T-helper 2 cell (primary cell): ENCODE measurements around the gene PSMB4.
A peak's percentile ranks its signal among the peaks of the same experiment; 100 is the strongest.
"Not testable (repeated sequence)": the region's sequence is repeated elsewhere in the genome, so short reads cannot be mapped to it uniquely, and the experiment has no call there.

Experiments used
- DNase-seq, 5 experiments: peaks; one replicate each; pipeline versions ENCODE4 v3.0.0 to v3.0.0-alpha.2; 2012 to 2022

Gene PSMB4

DNA sequence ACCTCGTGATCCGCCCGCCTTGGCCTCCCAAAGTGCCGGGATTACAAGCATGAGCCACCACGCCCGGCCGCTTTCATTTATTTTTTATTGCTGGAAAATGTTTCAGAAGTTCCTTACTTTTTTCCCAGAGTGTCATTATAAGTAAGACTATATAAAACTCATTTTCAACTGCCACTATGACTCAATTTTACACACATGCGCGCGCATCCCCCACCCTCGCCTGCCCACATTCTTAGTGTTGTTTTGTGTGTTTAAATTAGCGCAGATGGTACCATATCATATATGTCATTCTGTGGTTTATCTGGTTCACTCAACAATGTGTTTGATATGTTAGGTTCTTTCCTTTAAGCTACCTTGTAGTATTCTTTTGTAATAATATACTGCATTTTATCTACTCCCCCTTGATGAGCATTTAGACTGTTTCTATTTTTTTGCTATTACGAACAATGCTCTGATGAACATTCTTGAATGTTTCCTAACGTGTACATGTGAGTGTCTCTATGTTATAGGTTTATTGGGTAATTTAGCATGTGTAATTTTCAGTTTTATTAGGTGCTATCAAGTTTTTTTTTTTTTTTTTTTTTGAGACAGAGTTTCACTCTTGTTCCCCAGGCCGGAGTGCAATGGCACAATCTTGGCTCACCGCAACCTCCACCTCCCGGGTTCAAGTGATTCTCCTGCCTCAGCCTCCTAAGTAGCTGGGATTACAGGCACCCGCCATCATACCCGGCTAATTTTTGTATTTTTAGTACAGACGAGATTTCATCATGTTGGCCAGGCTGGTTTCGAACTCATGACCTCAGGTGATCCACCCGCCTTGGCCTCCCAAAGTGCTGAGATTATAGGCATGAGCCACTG lies 8.9 kb upstream of the PSMB4 start:
- not testable (repeated sequence) for DNase-seq

DNA sequence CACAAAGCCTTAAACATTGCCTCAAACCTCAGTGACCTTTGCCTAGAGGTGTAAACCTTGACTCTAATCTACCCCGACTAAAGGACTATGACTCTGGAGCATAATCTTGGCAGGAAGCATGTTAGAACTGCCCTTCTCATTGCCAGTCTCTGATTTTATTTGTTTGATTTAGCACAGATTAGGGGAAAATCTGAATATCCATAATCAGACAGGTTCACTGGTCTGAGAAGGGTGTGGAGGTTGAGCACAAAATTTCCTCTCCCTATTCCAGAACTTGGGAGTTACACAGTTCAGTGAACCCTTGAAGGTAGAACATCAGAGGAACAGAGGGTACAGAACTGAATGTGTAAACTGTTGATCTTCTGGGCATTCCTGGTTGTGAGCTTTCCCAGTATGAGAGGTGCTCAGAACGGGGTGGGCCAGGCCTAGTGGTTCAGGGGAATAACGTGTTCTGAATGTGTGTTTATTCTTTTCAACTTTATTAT lies 8.3 kb upstream of the PSMB4 start:
- DNase-seq, result no peak

DNA sequence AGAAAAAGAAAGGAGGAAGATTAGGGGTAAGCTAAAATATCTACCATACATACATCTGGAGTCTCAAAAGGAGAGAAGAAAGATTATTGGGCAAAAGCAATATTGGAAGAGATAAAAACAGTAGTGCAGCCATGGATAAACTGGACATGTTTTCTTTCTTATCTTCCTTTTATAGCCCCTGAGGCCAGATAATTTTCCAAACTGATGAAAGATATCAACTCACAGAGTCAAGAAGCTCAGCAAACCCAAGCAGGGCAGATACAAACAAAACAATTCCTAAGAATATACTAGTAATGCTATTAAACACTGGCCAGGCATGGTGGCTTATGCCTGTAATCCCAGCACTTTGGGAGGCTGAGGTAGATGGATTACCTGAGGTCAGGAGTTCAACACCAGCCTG lies 5.8 kb upstream of the PSMB4 start:
- no peak for DNase-seq

DNA sequence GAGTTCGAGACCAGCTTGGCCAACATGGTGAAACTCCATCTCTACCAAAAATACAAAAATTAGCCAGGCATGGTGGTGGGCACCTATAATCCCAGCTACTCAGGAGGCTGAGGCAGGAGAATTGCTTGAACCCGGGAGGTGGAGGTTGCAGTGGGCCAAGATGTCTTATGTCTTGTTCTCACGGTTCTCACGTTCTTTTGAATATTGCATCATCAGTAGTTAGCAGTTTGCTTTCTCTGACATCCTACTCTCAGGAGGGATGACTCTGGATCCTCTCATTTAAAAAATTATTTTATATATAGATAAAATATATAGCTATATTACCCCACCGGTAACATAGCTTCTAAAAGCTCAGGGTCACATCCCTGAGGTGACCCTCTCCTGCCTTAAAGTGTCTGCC lies 3.1 kb upstream of the PSMB4 start:
- not testable (repeated sequence) for DNase-seq

DNA sequence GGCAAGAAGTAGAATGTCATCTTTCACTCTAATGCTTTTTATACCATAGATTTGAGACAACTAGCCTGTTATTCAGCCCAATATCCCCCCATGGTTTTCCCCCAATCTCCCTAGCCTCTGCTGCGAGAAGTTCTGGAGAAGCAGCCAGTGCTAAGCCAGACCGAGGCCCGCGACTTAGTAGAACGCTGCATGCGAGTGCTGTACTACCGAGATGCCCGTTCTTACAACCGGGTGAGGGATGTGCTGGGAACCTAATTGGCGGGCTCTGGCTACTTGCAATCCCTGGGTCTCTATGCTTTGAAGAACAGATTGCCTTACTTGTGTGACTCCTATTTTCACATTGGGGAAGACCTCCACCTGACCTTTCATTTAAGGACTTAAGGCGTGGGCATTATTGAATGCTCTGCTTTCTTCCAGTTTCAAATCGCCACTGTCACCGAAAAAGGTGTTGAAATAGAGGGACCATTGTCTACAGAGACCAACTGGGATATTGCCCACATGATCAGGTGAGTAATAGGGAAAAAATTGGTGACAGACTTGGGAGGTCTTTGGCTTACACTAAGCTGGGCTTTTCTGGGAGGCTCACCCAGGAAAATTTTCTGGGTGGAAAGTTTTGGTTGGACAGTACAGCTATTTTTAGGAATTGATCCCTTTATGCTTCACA lies 1.9 kb downstream of the PSMB4 start:
- no peak for DNase-seq

DNA sequence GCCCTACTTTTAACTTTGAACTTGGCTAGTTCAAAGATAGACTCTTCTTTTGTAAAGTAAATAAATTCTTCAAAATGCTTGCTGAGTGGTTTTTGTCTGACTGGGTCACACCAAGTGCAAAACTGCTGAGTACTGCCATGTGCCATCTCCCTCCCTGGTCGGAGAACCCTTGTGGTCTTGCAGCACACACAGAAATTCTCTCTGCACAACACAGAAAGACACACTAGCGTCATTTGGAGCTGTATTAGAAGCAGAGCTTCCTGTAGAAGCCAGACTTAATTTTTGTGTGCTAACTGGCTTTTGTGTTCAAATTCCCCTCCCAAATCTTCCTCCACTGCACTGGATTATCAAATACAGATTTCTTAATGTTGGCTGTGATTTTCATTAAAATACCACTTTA lies 2.5 kb downstream of the PSMB4 start:
- DNase-seq, result no peak

DNA sequence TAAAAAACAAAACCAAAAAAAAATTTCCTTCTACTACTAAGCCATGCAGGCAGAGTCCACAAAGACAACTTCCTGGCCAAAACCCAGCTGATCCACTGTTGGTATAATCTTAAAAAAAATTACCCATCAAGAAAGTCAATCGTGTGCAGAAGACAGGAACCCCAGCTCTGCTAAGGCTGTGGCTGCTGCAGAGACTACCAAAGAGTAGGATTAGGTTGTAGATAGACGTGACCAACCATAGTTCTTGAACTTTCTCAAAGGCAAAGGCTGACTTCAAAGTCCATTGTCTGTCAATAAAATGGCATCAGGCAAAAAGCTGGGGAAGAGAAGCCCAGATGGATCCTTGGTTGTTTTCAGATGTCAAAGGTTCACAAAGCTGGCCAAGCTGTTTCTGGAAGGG lies 3.4 kb downstream of the PSMB4 start:
- no peak for DNase-seq

DNA sequence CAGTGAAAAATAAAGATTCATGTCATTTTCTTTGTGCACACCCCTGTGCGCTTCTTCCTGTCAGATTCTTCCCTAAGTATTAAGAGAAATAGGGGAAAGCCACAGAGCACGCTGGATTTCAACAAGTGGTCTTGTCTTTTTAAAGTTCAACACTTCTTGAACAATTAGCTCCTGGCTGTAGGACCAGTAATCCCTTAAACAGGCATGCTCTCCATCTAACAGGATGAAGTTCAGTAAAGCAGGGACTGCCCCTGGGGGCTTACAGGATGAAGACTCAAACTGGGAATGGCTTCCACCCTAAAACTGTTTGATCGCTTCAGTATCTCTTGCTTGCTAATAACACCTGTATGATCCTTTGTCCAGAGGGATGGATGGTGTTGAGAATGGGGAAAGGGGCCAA lies 4.2 kb downstream of the PSMB4 start:
- DNase-seq, result no peak

DNA sequence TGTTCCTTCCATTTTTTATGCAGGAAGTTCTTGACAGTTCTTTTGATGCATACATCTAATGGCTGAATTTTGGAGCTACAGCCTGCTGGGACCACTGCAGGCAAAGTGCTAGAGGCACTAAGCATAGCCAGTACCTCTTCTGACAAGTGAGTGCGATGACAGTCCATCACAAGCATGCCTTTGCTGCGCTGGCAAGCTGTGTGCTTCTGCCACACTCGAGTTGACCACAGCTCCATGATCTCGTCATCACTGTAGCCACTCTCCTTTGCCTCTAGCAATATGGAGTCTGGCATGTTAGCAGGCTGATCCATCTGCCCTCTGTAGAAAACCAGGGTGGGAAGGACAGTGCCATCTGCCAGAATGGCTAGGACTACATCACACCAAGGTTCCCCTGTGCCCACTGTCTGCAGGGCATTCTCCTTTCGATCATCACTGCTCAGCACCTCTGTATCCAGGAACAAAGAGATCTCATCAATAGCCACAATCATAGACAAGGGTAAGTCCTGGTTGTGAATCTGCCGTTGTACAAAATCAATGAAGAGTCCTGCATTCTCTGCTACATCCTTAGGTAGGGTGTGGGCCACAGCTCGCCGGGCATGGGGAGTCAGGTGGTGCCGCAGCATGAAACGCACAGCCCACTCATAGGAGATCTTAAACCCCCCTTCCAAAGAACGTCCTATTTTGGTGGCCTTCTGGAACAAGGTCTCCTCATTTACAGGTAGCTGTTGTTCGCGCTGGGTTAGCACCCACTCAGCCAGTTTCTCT lies 6.0 kb downstream of the PSMB4 start:
- no peak for DNase-seq

DNA sequence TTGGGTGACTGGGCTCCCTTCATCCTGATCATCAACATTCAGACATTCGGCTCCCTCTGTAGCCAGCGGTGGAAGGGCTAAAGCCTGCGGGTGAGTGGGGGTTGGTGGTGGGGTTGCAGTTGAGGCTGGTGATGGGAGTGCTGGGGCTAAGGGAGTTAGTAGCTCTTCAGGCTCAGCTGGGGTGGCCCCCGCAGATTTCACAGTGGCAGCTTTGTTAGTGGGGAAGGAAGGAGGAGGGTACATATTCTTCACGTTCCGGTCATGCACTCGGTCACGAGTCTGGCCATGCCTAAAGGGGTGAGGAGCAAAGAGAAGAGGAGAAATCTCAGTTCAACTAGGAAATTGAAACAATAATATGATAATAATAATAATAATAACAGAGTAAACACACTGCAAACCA lies 6.8 kb downstream of the PSMB4 start:
- no peak for DNase-seq

DNA sequence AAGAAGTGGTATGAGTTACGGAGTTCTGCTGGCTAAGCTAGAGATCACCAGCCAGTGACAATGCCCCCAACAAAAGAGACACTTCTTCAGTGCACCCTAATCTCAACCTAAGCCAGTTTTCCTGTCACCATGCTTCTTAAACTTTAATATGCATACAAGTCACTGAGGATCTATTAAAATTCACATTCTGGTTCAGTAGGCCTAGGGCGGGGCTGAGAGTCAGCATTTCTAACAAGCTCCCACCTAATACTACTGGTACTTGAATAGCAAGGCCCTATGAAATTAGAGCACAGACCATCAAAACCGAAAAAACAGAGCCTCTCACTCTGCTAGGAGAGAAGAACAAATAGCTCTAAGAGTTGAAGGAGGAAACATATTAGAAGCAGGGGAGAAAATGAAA lies 7.9 kb downstream of the PSMB4 start:
- DNase-seq, result no peak

DNA sequence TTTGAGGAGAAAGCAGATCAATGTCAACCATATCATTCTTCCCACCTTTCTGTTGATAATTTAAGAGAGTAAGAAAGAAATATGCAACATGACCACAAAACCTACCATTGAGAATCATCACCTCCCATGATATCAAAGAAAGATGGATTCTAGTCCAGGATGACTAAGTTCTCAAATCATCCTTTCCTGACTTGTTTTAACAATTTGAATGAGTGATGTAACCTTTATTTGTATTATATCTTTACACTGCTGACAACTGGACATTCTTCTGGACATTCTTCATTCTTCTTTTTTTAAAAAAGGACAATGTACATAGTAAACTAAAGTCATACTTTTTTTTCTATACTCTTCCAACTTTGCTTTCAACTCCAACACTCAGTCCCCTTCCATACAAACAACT lies 9.5 kb downstream of the PSMB4 start:
- no peak for DNase-seq

DNA sequence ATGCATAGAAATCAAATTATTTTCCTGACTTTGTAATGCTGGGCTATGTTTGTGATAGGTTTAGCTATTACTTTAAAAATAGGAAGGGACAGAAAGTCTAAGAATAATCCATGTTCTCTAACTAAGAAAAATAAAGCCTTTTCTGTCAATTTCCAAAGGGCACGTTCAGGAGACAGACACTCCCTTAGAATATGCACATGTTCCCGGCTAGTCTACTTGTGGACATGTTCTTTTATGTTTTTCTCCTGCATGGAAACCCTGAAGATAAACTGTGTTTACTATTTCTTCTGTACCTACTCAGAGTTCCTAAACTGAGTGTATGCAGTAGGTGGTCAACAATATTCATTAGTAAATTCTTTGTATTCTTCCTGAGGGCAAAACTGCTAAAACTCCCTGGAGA lies 12.5 kb downstream of the PSMB4 start:
- no peak for DNase-seq

DNA sequence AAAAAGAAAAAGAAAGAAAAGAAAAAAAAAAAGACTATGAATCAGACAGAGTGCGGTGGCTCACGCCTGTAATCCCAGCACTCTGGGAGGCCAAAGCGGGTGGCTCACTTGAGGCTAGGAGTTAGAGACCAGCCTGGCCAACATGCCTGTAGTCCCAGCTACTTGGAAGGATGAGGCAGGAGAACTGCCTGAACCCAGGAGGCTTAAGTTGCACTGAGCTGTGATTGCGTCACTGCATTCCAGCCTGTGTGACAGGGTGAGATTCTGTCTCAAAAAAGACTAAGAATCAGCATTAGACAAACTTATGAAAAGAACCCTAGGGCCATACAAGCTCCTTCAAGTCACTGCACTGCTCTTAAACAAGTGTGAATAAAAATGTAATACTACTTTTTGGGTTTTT lies 16.9 kb downstream of the PSMB4 start:
- no peak for DNase-seq

DNA sequence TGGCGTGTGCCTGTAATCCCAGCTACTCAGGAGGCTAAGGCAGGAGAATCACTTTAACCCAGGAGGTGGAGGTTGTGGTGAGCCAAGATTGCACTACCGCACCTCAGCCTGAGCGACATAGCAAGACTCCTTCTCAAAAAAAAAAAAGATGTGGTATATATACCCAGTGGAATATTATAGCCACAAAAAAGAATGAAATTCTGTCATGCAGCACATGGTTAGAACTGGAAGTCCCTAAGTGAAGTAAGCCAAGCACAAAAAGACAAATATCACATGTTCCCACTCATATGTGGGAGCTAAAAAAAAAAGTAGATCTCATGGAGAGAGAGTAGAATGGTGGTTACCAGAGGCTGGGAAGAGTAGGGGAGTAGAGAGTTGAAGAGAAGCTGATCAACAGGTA lies 18.7 kb downstream of the PSMB4 start:
- no peak for DNase-seq

DNA sequence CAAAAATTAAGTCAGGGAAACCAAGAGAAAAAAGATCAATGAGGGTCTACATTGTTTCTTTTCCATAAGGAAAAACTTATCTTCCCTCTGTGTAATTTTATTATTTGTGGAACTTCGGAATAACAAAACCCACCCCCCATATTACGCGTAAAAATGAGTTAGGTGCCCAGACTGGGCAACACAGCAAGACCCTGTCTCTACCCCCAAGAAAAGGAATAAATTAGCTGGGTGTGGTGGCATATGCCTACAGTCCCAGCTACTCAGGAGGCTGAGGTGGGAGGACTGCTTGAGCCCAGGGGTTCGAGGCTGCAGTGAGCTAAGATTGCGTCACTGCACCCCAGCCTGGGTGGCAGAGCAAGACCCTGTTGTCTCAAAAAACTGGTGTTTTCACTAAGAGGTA lies 20.4 kb downstream of the PSMB4 start:
- DNase-seq, result no peak

DNA sequence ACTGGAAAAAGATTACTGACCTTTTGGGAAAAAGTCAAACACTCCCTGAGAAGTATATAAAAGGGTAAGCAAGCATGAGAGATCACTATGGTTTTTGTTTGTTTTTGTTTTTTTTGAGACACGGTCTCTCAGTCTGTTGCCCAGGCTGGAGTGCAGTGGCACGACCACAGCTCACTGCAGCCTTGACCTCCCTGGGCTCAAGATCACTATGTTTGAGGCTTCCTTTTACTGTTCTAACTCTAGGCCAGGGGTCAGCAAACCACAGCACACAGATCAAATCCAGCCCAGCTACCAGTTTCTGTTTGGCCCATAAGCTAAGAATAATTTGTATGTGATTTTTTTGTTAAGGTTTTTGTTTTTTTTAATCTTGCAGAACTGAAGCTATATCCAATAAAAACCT lies 25.7 kb downstream of the PSMB4 start:
- no peak for DNase-seq

DNA sequence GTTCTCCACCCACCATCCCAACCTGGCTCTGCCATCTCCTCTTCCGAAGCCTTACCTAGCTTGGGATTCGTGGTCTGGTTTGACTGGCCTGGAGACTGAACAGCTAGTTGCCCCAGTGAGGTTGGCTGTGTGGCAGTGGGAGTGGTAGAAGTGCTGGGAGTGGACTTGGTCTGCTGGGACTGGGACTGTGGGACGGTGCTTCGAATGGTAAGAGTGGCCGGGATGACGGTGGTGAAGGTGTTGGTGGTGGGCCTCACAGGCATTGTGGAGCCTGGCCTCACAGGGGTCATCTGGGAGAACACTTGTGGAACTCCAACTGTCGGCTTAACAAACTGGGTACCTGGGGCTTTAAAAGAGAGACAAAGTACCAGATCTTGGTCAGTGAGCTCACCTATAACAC lies 28.7 kb downstream of the PSMB4 start:
- no peak for DNase-seq

DNA sequence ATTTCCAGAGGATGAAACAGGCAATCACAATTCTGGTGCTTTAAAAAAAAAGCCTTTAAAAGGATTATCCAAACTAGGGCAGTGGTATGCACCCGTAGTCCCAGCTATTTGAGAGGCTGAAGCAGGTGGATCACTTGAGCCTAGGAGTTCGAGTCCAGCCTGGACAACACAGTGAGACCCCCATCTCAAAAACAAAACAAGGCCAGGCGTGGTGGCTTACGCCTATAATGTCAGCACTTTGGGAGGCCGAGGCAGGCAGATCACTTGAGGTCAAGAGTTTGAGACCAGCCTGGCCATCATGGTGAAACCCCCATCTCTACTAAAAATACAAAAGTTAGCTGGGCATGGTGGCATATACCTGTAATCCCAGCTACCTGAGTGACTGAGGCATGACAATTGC lies 34.5 kb downstream of the PSMB4 start:
- DNase-seq, result not testable (repeated sequence)

DNA sequence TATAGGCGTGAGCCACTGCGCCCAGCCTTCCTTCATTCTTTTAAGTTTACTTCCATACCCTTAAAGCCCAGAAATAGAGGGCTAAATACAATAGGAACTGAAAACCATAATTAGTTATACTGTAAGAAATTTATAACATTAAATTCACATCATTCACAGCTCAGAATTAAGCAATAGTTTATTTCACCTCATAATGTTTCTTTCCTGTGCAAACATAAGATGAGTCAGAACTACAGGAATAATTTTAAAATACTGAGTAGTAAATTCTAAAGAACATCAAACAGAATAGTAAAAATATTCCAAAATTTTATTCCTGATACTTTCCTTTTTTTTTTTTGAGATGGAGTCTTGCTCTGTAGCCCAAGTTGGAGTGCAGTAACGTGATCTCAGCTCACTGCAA lies 35.8 kb downstream of the PSMB4 start:
- no peak for DNase-seq

DNA sequence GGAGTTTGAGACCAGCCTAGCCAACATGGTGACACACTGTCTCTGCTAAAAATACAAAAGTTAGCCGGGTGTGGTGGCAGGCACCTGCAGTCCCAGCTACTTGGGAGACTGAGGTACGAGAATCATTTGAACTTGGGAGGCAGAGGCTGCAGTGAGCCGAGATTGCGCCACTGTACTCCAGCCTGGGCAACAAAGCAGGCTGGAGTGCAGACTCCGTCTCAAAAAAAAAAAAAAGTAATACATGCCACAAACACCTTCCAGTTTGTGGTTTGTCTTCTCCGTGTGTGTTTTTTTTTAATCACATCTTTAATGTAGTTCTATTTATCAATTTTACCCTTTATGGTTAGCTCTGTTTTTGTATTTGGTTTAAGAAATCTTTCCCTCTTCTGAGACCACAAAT lies 37.6 kb downstream of the PSMB4 start:
- DNase-seq, result peak in 2 of 5 experiments; percentile 4 to 37

DNA sequence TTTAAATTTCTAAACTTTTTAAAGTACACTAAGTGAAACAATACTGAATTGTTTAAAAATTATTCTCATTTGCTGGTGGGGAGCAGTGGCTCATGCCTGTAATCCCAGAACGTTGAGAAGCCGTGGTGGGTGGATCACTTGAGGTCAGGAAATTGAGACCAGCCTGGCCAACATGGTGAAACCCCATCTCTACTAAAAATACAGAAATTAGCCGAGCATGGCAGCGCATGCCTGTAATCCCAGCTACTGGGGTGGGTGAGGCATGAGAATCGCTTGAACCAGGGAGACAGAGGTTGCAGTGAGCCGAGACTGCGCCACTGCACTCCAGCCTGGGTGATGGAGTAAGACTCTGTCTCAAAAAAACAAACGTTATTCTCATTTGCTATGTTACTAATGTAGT lies 38.0 kb downstream of the PSMB4 start:
- DNase-seq, result not testable (repeated sequence)
